Measurements from ENCODE around the gene SLC25A1. TPM values are rescaled to one million over a fixed set of nuclear protein-coding genes. Genes with fewer than 3 reads are reported as not detected.

The SLC25A1 gene
- polyA plus RNA-seq, 1 of the 3 experiments (the other 2 are of a cell fraction), result 44.7 TPM

DNA sequence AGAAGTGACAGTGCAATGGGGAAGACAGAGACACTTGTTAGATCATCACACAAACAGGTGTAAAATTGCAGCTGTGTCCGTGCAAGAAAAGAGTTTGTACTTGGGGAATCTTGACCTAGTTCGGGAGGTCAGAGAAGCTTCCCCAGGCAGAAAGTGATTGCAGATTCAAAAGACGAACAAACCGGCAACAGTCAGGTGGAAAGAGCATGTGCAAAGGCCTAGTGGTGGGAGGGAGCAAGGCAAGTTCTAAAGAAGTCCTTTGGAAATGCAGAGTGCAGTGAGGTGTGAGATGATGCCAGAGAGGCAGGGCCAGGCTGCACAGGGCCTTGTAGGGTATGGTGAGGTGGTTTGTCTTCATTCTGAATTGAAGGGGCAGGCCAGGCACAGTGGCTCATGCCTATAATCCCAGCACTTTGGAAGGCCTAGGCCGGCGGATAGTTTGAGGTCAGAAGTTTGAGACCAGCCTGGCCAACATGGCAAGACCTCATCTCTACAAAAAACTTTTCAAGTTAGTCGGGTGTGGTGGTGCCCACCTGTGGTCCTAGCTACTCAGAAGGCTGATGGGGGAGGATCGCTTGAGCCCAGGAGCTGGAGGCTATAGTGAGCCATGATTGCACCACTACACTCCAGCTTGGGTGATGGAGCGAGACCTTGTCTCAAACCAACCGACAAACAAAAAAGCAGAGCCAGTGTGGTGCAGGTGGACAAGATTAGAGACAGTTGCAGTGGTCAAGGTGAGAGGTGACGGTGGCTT is 32.1 kb downstream of the SLC25A1 start:
- Histone ChIP-seq H3K4me1 (ENCODE audit: control insufficient read depth in 1 of 2, insufficient read depth in 2 of 2, low read depth in 1 of 2, low read length in 1 of 2) (peaks cover 4 to 8% of the 10 kb centered on the region in 2 experiments; a peak in 3 of 4 replicates), H3K36me3 (replicated peaks in 1 of 2; ENCODE audit: control insufficient read depth in 1 of 2, insufficient read depth in 2 of 2, low read length in 1 of 2) (peaks cover 0 to 9% of the 10 kb centered on the region in 2 experiments), H3K9ac (no peak overlapping the region), H3K4me2 (no peak overlapping the region), H3K4me3 (ENCODE audit: low read depth in 2 of 2, low read length in 1 of 2) (no peak overlapping the region), H3F3A (replicated peaks; ENCODE audit: insufficient read depth) (no peaks in the 10 kb centered on the region), H3K27me3 (ENCODE audit: insufficient read depth) (peaks cover 40% of the 10 kb centered on the region), H3K9me2 (no peaks in the 10 kb centered on the region), H3K9me3 (no peaks in the 10 kb centered on the region), H3K27ac (ENCODE audit: low read depth in 2 of 2, low read length in 1 of 2) (no peak overlapping the region), H2AFZ (ENCODE audit: low read depth) (no peak overlapping the region), H4K20me1 (ENCODE audit: insufficient read depth) (no peaks in the 10 kb centered on the region), H3K79me2 (ENCODE audit: insufficient read depth) (peaks cover 21% of the 10 kb centered on the region)
- no peak for DNase-seq
- TF ChIP-seq RFX5 (IDR thresholded peaks at IDR 0.05; ENCODE audit: low read length) (no peak), JUND (IDR thresholded peaks at IDR 0.05) (no peak), GABPA (IDR thresholded peaks at IDR 0.05; ENCODE audit: low read depth) (no peak), SIN3A (IDR thresholded peaks at IDR 0.05; ENCODE audit: borderline replicate concordance, low read depth, low read length) (no peak), CHD2 (IDR thresholded peaks at IDR 0.05; ENCODE audit: low read length, partially characterized antibody) (no peak), YY1 (IDR thresholded peaks at IDR 0.05; ENCODE audit: low read depth) (no peak), FOXJ3 (CRISPR knock-in tag; IDR thresholded peaks at IDR 0.05) (no peak)
- 55% methylated on average over 9 of the region's 11 CpGs for WGBS (ENCODE audit: low lambda C conversion rate)
- POLR2A ChIA-PET, result no interaction called here
- CTCF ChIA-PET, result interaction anchor here (1.0 to 3.8 kb wide), 2 partner anchors 10 to 584 kb away, joined by 3 to 26 read pairs; no protein-coding TSS in a partner anchor

DNA sequence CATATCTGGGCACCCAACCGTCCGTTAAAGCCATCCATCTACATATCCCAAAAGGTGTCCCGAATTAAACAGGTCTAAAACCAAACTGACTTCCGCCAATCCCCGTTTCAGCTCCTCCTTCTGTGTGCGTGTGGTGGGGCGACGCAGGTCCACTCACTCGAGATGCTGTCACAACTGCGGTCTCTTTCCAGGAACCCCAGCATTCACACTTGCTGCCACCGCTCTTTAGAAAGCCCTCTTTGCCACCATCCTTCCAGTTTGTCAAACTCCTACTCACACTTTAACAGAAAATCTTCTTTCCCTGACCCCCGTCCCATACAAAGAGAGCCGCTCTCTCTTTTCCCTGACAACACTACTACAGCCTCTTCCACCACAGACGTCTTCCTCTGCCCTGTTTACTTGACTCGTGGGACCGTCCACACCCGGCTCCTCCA is 34.6 kb downstream of the SLC25A1 start:
- H3F3A ChIP-seq (replicated peaks; ENCODE audit: insufficient read depth), result no peaks in the 10 kb centered on the region
- peak overlapping the region; percentile 83 for H2AFZ ChIP-seq (ENCODE audit: low read depth)
- H4K20me1 ChIP-seq (ENCODE audit: insufficient read depth), result no peaks in the 10 kb centered on the region
- no peaks in the 10 kb centered on the region for H3K9me2 ChIP-seq
- peaks cover 24% of the 10 kb centered on the region for H3K27me3 ChIP-seq (ENCODE audit: insufficient read depth)
- no peak for DNase-seq
- TF ChIP-seq, protein P1, sequence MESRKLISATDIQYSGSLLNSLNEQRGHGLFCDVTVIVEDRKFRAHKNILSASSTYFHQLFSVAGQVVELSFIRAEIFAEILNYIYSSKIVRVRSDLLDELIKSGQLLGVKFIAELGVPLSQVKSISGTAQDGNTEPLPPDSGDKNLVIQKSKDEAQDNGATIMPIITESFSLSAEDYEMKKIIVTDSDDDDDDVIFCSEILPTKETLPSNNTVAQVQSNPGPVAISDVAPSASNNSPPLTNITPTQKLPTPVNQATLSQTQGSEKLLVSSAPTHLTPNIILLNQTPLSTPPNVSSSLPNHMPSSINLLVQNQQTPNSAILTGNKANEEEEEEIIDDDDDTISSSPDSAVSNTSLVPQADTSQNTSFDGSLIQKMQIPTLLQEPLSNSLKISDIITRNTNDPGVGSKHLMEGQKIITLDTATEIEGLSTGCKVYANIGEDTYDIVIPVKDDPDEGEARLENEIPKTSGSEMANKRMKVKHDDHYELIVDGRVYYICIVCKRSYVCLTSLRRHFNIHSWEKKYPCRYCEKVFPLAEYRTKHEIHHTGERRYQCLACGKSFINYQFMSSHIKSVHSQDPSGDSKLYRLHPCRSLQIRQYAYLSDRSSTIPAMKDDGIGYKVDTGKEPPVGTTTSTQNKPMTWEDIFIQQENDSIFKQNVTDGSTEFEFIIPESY (IDR thresholded peaks at IDR 0.05; ENCODE audit: borderline replicate concordance, low read depth), result no peak
- TF ChIP-seq EZH2phosphoT487 (IDR thresholded peaks at IDR 0.05; ENCODE audit: borderline replicate concordance, low read depth) (no peak), RCOR1 (IDR thresholded peaks at IDR 0.05; ENCODE audit: low read length) (no peak), MXI1 (IDR thresholded peaks at IDR 0.05; ENCODE audit: low read depth, low read length) (no peak), RFX5 (IDR thresholded peaks at IDR 0.05; ENCODE audit: low read length) (no peak), RAD21 (IDR thresholded peaks at IDR 0.05; ENCODE audit: low read length) (no peak), JUND (IDR thresholded peaks at IDR 0.05) (no peak), IRF3 (IDR thresholded peaks at IDR 0.05; ENCODE audit: low read depth, low read length) (no peak), MEF2A (IDR thresholded peaks at IDR 0.05; ENCODE audit: borderline replicate concordance, low read depth) (no peak)
- TF ChIP-seq, protein P2, sequence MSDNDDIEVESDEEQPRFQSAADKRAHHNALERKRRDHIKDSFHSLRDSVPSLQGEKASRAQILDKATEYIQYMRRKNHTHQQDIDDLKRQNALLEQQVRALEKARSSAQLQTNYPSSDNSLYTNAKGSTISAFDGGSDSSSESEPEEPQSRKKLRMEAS (IDR thresholded peaks at IDR 0.05; ENCODE audit: low read depth), result no peak
- TF ChIP-seq, protein P3, sequence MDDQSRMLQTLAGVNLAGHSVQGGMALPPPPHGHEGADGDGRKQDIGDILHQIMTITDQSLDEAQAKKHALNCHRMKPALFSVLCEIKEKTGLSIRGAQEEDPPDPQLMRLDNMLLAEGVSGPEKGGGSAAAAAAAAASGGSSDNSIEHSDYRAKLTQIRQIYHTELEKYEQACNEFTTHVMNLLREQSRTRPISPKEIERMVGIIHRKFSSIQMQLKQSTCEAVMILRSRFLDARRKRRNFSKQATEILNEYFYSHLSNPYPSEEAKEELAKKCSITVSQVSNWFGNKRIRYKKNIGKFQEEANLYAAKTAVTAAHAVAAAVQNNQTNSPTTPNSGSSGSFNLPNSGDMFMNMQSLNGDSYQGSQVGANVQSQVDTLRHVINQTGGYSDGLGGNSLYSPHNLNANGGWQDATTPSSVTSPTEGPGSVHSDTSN (IDR thresholded peaks at IDR 0.05), result no peak
- peak overlapping the region; percentile 91 to 93 for H3K4me3 ChIP-seq (ENCODE audit: low read depth in 2 of 2, low read length in 1 of 2)
- no peaks in the 10 kb centered on the region for H3K9me3 ChIP-seq
- H3K36me3 ChIP-seq (replicated peaks in 1 of 2; ENCODE audit: control insufficient read depth in 1 of 2, insufficient read depth in 2 of 2, low read length in 1 of 2), result peaks cover 16 to 31% of the 10 kb centered on the region in 2 experiments
- H3K9ac ChIP-seq, result peak overlapping the region; percentile 89
- H3K4me2 ChIP-seq, result peak overlapping the region; percentile 95
- WGBS (ENCODE audit: low lambda C conversion rate), result 3% methylated on average over 17 of the region's 17 CpGs
- H3K4me1 ChIP-seq (ENCODE audit: control insufficient read depth in 1 of 2, insufficient read depth in 2 of 2, low read depth in 1 of 2, low read length in 1 of 2), result peaks cover 4 to 8% of the 10 kb centered on the region in 2 experiments; a peak in 3 of 4 replicates
- ChIA-PET CTCF (interaction anchor here (0.7 to 3.8 kb wide), 23 partner anchors 10 to 485 kb away, joined by 3 to 26 read pairs (median 5); partner anchors contain the start of genes CDC45, CLTCL1, HIRA and TSSK2), POLR2A (interaction anchor here (0.9 to 1.5 kb wide), 5 partner anchors 21 to 334 kb away, joined by 3 to 7 read pairs (median 4); partner anchors contain the start of genes DGCR2 and SLC25A1)
- H3K27ac ChIP-seq (ENCODE audit: low read depth in 2 of 2, low read length in 1 of 2), result peak overlapping the region in 1 of 2 experiments; percentile 42; a peak in 1 of 4 replicates
- H3K79me2 ChIP-seq (ENCODE audit: insufficient read depth), result peaks cover 27% of the 10 kb centered on the region
